DOHH2 (cell line): ENCODE results near the gene MAGT1.

Experiments
- H3F3A ChIP-seq: fragments of 200-600 bp; sonication (generic), shearing (Covaris generic); 2 replicates; pipeline ENCODE4 v1.6.0; 2016; ENCODE audit warnings: antibody characterized with exemption, mild to moderate bottlenecking; ENCODE audit not compliant: control insufficient read depth, insufficient read depth
- H3K27ac ChIP-seq: fragments of 200-600 bp; sonication (generic); 2 replicates; pipeline ENCODE4 v1.5.1; 2014; ENCODE audit warnings: low read depth, mild to moderate bottlenecking, low read length, moderate library complexity
- H3K27me3 ChIP-seq: fragments of 200-600 bp; sonication (generic); 2 replicates; pipeline ENCODE4 v1.6.1; 2014; ENCODE audit warnings: mild to moderate bottlenecking, low read length, mixed read lengths; ENCODE audit not compliant: control insufficient read depth
- H3K36me3 ChIP-seq: fragments of 200-600 bp; sonication (generic); 2 replicates; pipeline ENCODE4 v1.6.1; 2014; ENCODE audit warnings: mild to moderate bottlenecking, low read length, moderate library complexity, mixed read lengths; ENCODE audit not compliant: control insufficient read depth
- H3K4me1 ChIP-seq: fragments of 200-600 bp; sonication (generic); 2 replicates; pipeline ENCODE4 v1.6.1; 2014; ENCODE audit warnings: mild to moderate bottlenecking, low read length, mixed read lengths; ENCODE audit not compliant: control insufficient read depth
- H3K4me2 ChIP-seq: fragments of 200-600 bp; sonication (generic); 2 replicates; pipeline ENCODE4 v1.6.0; 2014; ENCODE audit warnings: mild to moderate bottlenecking, low read length, moderate library complexity
- H3K4me3 ChIP-seq: fragments of 200-600 bp; sonication (generic); 2 replicates; pipeline ENCODE4 v1.5.1; 2014; ENCODE audit warnings: mild to moderate bottlenecking, low read length, mixed read lengths
- H3K79me2 ChIP-seq: fragments of 200-600 bp; sonication (generic); 2 replicates; pipeline ENCODE4 v1.6.1; 2014; ENCODE audit warnings: mild to moderate bottlenecking, low read length, mixed read lengths; ENCODE audit not compliant: control insufficient read depth
- H3K9me2 ChIP-seq: fragments of 200-600 bp; sonication (generic); replicated peaks from 2 replicates; pipeline ENCODE4 v1.6.1; 2014; ENCODE audit warnings: mild to moderate bottlenecking, low read length, mixed read lengths; ENCODE audit not compliant: control insufficient read depth
- H3K9me3 ChIP-seq: fragments of 200-600 bp; sonication (generic); 2 replicates; pipeline ENCODE4 v1.6.1; 2014; ENCODE audit warnings: antibody characterized with exemption, low read length, mixed read lengths; ENCODE audit not compliant: control insufficient read depth, insufficient read depth
- H4K20me1 ChIP-seq: fragments of 200-600 bp; sonication (generic); 2 replicates; pipeline ENCODE4 v1.6.0; 2014; ENCODE audit warnings: low read depth, mild to moderate bottlenecking, antibody characterized with exemption, low read length, moderate library complexity; ENCODE audit not compliant: control insufficient read depth, insufficient read depth
- EZH2phosphoT487 ChIP-seq: fragments of 200-600 bp; sonication (generic); IDR thresholded peaks from 2 replicates; pipeline ENCODE4 v1.6.1; 2017; ENCODE audit warnings: borderline replicate concordance, mild to moderate bottlenecking, antibody characterized with exemption, low read length, moderate library complexity, mixed read lengths
- TF ChIP-seq, protein P1 (sequence below): fragments of 200-600 bp; sonication (generic); IDR thresholded peaks from one replicate; pipeline ENCODE4 v1.5.1; 2014; ENCODE audit warnings: antibody characterized with exemption, mild to moderate bottlenecking, low read depth, low read length; ENCODE audit not compliant: poor library complexity, severe bottlenecking

Gene MAGT1

GRCh38 chrX:77900688-77901087 lies 5.5 kb upstream of the MAGT1 start:
- peak overlapping the region; percentile 81 for H3K4me3 ChIP-seq
- H3K79me2 ChIP-seq = peaks cover 36% of the 10 kb centered on the region
- H4K20me1 ChIP-seq = no peaks in the 10 kb centered on the region
- TF ChIP-seq, protein P1, sequence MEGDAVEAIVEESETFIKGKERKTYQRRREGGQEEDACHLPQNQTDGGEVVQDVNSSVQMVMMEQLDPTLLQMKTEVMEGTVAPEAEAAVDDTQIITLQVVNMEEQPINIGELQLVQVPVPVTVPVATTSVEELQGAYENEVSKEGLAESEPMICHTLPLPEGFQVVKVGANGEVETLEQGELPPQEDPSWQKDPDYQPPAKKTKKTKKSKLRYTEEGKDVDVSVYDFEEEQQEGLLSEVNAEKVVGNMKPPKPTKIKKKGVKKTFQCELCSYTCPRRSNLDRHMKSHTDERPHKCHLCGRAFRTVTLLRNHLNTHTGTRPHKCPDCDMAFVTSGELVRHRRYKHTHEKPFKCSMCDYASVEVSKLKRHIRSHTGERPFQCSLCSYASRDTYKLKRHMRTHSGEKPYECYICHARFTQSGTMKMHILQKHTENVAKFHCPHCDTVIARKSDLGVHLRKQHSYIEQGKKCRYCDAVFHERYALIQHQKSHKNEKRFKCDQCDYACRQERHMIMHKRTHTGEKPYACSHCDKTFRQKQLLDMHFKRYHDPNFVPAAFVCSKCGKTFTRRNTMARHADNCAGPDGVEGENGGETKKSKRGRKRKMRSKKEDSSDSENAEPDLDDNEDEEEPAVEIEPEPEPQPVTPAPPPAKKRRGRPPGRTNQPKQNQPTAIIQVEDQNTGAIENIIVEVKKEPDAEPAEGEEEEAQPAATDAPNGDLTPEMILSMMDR = no peak
- TF ChIP-seq EZH2phosphoT487 = no peak
- peaks cover 10% of the 10 kb centered on the region for H3F3A ChIP-seq
- H3K9me3 ChIP-seq = no peaks in the 10 kb centered on the region
- H3K27ac ChIP-seq = no peak overlapping the region
- H3K9me2 ChIP-seq = no peaks in the 10 kb centered on the region
- H3K27me3 ChIP-seq = no peaks in the 10 kb centered on the region
- peak overlapping the region; percentile 68 for H3K4me2 ChIP-seq
- H3K36me3 ChIP-seq = peaks cover 45% of the 10 kb centered on the region
- H3K4me1 ChIP-seq = peaks cover 12% of the 10 kb centered on the region

GRCh38 chrX:77899081-77899828 lies 4.0 kb upstream of the MAGT1 start, which contains the start of gene COX7B:
Gene COX7B, plus strand, starts transcription at chrX:77899468. Its CDS starts 86 bp downstream, at chrX:77899554.
- peaks cover 5% of the 10 kb centered on the region for H3F3A ChIP-seq
- H4K20me1 ChIP-seq = no peaks in the 10 kb centered on the region
- H3K36me3 ChIP-seq = peaks cover 38% of the 10 kb centered on the region
- no peaks in the 10 kb centered on the region for H3K27me3 ChIP-seq
- H3K9me3 ChIP-seq = no peaks in the 10 kb centered on the region
- peaks cover 46% of the 10 kb centered on the region for H3K79me2 ChIP-seq
- TF ChIP-seq EZH2phosphoT487 = no peak
- TF ChIP-seq, protein P1 = peak; percentile 40
- H3K27ac ChIP-seq = peak within 1 kb of the TSS; percentile 67
- no peaks in the 10 kb centered on the region for H3K9me2 ChIP-seq
- peaks cover 12% of the 10 kb centered on the region for H3K4me1 ChIP-seq
- H3K4me2 ChIP-seq = peak within 1 kb of the TSS; percentile 68
- H3K4me3 ChIP-seq = peak within 1 kb of the TSS; percentile 81

DNA sequence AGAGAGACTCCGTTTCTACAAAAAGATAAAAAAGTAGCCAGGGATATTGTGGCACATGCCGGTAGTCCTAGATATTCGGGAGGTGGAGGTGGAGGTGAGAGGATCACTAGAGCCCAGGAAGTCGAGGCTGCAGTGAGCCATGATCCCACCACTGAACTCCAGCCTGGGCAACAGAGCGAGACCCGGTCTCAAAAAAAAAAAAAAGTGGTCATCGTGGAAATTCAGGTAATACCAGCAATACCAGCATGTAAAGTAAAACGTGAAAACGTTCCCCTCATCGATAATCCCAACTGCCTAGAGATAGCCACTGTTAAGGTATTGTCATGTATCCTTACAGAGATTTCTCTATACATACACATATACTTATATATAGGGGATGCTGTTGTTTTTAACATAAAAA lies 1.5 kb downstream of the MAGT1 start:
- Histone ChIP-seq H3K27ac (no peak overlapping the region), H3K79me2 (peaks cover 54% of the 10 kb centered on the region), H3K4me2 (peak overlapping the region; percentile 73), H3K4me3 (peak overlapping the region; percentile 80), H3K27me3 (no peaks in the 10 kb centered on the region), H3K9me3 (no peaks in the 10 kb centered on the region), H3K36me3 (peaks cover 2% of the 10 kb centered on the region; the same call in 1 of the 2 replicates), H4K20me1 (no peaks in the 10 kb centered on the region), H3K4me1 (peaks cover 13% of the 10 kb centered on the region), H3F3A (peaks cover 5% of the 10 kb centered on the region), H3K9me2 (no peaks in the 10 kb centered on the region)
- TF ChIP-seq, protein P1 = no peak
- no peak for TF ChIP-seq EZH2phosphoT487
